Memory B cell (primary cell): ENCODE results near the gene AP3D1.
A peak's percentile ranks its signal among the peaks of the same experiment; 100 is the strongest.

ENCODE experiments used
- ATAC-seq: fragments of 150-1000 bp; cut with Tn5 transposase; 2 replicates; pipeline ENCODE4 v1.10.0; 2021; ENCODE audit warnings: low read depth, mild to moderate bottlenecking, moderate library complexity
- DNase-seq, 2 donors: peaks; one replicate each; pipeline ENCODE4 v3.0.0; 2022; ENCODE audit warnings: low spot score in 2 of 2
- H3K27ac Mint-ChIP-seq: one replicate; pipeline ENCODE4 v1.8.0; 2022; ENCODE audit warnings: mild to moderate bottlenecking, moderate library complexity, mixed read lengths
- H3K27me3 Mint-ChIP-seq: one replicate; pipeline ENCODE4 v1.8.0; 2022; ENCODE audit warnings: mixed read lengths
- H3K36me3 Mint-ChIP-seq: one replicate; pipeline ENCODE4 v1.8.0; 2022; ENCODE audit warnings: mild to moderate bottlenecking, mixed read lengths
- H3K4me1 Mint-ChIP-seq: one replicate; pipeline ENCODE4 v1.8.0; 2022; ENCODE audit warnings: mixed read lengths
- H3K4me3 Mint-ChIP-seq: one replicate; pipeline ENCODE4 v1.8.0; 2022; ENCODE audit warnings: mild to moderate bottlenecking, moderate library complexity, mixed read lengths
- H3K9me3 Mint-ChIP-seq: one replicate; pipeline ENCODE4 v1.8.0; 2022; ENCODE audit warnings: mixed read lengths

Gene AP3D1

DNA sequence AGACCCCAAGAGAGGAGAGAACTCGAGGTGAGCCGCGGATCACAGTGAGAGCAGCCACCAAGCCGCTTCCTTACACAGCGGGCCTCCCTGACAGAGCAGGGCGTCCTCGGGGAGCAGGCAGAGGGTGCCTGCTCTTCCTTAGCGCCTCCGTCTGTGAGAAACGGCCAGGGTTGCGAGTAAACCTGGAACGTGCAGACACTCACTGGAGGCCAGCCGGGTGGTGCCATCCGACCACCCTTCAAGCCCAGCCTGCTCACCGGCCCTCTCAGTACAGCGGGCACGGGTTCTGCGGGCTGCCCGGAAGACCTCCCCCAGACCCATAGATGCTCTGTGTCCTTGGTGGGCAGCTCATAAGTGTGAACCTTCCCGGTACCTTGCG is 22.0 kb upstream of the AP3D1 start:
- peaks cover 38% of the 10 kb centered on the region for H3K4me1 Mint-ChIP-seq
- no peak for DNase-seq
- no peak for ATAC-seq
- no peak overlapping the region for H3K27ac Mint-ChIP-seq
- no peak overlapping the region for H3K4me3 Mint-ChIP-seq
- no peaks in the 10 kb centered on the region for H3K27me3 Mint-ChIP-seq
- peaks cover 6% of the 10 kb centered on the region for H3K36me3 Mint-ChIP-seq
- H3K9me3 Mint-ChIP-seq: no peaks in the 10 kb centered on the region

DNA sequence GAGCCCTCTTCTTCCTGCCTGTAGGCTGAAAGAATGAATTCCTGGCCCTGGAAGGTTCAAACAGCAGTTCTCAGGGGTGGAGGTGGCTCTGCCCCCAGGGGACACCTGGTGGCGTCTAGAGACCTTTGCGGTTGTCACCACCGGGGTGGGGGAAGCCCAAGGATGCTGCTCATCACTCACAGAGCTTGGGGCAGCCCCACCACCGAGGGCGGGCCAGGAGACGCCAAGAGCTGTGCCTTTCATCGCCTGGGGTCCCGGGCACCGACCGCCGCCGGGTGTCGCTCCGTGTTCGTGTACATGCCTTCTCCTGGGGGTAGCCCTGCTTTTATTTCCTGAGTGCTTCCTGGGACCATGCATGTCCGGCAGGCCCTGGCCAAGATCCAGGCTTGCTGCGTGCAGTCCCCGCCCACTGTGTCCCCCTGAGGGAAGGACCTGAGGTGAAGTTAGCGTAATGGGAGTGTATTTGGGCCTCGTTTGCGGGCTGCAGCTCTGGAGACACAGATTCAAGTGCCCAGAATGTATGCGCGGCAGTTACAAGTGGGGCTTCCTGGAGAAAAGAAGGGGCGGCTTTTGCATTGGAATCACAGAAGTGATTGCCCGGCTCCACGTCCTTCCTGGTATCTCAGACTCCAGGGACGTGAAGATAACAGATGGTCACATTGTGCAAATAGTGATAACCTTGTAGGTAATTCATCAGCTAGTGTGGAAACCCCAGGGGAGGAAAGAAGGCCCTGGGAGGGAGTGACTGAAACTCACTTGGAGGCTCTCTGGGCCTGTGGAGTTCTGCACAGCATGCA is 20.2 kb upstream of the AP3D1 start:
- Mint-ChIP-seq H3K27ac (peak overlapping the region; percentile 97), H3K9me3 (no peaks in the 10 kb centered on the region), H3K27me3 (no peaks in the 10 kb centered on the region), H3K4me1 (peaks cover 52% of the 10 kb centered on the region), H3K4me3 (peak overlapping the region; percentile 49), H3K36me3 (peaks cover 2% of the 10 kb centered on the region)
- ATAC-seq (peak; percentile 80), DNase-seq (peak; percentile 82 to 92)

DNA sequence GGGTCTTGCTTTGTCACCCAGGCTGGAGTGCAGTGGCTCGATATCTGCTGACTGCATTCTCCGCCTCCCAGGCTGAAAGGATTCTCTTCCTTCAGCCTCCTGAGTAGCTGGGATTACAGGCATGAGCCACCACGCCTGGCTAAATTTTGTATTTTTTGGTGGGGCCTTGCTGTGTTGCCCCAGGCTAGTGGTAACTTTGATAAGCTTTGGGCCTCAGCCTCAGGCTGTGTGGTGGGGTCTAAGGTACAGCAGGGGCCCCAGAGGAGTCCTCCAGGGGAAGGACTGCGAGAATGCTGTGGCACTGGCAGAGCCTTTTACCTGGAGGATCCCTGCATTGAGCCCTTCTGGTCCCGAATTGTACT is 19.6 kb upstream of the AP3D1 start:
- H3K27ac Mint-ChIP-seq: peak overlapping the region; percentile 97
- ATAC-seq (peak; percentile 9), DNase-seq (no peak)
- H3K9me3 Mint-ChIP-seq: no peaks in the 10 kb centered on the region
- peaks cover 52% of the 10 kb centered on the region for H3K4me1 Mint-ChIP-seq
- peaks cover 2% of the 10 kb centered on the region for H3K36me3 Mint-ChIP-seq
- H3K4me3 Mint-ChIP-seq: peak overlapping the region; percentile 49
- no peaks in the 10 kb centered on the region for H3K27me3 Mint-ChIP-seq

DNA sequence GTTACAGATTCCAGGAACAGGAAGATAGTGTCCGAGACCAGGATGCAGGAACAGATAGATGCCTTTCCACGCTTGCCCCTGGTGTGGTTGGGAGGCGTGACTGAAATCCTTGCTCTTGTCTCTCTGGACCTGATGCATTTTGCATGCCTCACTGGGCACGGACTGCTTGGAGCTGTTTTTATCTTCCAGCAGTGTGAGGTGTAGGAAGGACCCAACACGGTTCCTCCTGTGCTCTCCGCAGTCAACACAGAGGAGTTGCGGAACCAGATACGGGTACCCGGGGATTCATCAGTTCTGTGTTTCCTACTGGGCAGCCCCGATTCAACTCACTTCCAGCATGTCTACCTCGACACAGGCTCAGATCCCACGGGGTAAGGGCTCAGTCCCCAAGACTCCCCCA is 18.9 kb upstream of the AP3D1 start:
- Mint-ChIP-seq H3K4me3 (peak overlapping the region; percentile 48), H3K27me3 (no peaks in the 10 kb centered on the region), H3K27ac (peak overlapping the region; percentile 97), H3K9me3 (no peaks in the 10 kb centered on the region), H3K4me1 (peaks cover 54% of the 10 kb centered on the region), H3K36me3 (peaks cover 2% of the 10 kb centered on the region)
- no peak for ATAC-seq
- no peak for DNase-seq

DNA sequence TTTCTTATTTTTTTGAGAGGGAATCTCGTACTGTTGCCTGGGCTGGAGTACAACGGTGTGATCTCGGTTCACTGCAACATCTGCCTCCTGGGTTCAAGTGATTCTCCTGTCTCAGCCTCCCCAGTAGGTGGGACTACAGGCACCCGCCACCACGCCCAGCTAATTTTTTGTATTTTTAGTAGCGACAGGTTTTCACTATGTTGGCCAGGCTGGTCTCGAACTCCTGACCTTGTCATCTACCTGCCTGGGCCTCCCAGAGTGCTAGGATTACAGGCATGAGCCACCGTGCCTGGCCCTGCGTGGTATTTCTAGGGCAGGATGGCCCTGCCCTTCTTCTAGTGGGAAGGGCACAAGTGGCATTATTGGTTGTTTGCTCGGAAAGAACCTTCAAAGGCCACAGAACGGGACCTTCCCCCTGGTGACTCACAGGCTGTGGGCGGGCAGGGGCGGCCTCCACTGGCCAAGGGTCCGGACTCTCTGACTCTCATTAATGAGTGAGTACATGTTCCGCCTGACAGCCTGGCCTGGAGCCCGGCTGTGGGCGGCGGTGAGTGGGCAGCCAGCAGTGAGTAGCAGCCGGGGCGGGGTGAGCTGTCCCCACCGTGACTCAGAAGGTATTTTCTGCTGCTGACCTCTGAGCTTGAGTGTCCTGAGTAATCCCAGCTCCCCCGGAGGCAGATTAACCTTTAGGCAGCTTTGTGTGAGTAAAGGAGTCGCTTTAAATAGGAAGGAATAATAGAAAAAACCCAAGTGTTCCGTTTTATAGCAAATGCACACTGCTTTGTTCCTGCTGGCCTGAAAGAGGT is 17.5 kb upstream of the AP3D1 start:
- peak; percentile 46 to 49 for DNase-seq
- H3K9me3 Mint-ChIP-seq: no peaks in the 10 kb centered on the region
- peak overlapping the region; percentile 94 for H3K4me3 Mint-ChIP-seq
- H3K27ac Mint-ChIP-seq: peak overlapping the region; percentile 97
- H3K27me3 Mint-ChIP-seq: no peaks in the 10 kb centered on the region
- H3K4me1 Mint-ChIP-seq: peaks cover 50% of the 10 kb centered on the region
- H3K36me3 Mint-ChIP-seq: no peaks in the 10 kb centered on the region
- ATAC-seq: peak; percentile 43

DNA sequence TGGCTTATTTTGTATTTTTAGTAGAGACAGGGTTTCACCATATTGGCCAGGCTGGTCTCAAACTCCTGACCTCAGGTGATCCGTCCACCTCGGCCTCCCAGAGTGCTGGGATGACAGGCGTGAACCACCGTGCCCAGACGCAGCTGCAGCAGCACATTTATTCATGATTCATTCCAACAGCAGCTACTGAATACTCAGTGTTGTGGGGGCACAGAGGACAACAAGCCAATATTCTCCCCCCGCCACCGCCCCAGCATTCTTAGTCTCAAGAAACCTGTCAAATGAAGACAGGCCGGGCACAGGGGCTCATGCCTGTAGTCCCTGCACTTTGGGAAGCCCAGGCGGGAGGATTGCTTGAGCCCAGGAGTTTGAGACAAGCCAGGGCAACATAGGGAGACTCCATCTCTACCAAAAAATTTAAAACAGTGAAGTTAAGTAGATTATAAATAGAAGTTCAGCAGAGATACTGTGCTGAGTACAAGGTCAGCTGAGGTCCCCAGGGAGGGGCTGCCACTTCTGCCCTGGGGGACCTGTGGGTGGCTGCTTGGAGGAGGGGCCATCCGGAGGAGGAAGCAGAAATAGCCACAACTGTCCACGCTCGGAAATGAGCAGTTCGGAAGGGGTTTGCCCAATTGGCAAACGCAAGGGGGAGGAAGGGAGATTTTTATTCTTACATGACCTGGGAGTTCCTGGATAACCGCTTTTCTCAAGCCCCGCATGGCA is 16.7 kb upstream of the AP3D1 start:
- no peaks in the 10 kb centered on the region for H3K36me3 Mint-ChIP-seq
- H3K4me3 Mint-ChIP-seq: peak overlapping the region; percentile 94
- DNase-seq (peak; percentile 55 to 75), ATAC-seq (peak; percentile 46)
- no peaks in the 10 kb centered on the region for H3K9me3 Mint-ChIP-seq
- no peaks in the 10 kb centered on the region for H3K27me3 Mint-ChIP-seq
- H3K27ac Mint-ChIP-seq: peak overlapping the region; percentile 97
- H3K4me1 Mint-ChIP-seq: peaks cover 49% of the 10 kb centered on the region

DNA sequence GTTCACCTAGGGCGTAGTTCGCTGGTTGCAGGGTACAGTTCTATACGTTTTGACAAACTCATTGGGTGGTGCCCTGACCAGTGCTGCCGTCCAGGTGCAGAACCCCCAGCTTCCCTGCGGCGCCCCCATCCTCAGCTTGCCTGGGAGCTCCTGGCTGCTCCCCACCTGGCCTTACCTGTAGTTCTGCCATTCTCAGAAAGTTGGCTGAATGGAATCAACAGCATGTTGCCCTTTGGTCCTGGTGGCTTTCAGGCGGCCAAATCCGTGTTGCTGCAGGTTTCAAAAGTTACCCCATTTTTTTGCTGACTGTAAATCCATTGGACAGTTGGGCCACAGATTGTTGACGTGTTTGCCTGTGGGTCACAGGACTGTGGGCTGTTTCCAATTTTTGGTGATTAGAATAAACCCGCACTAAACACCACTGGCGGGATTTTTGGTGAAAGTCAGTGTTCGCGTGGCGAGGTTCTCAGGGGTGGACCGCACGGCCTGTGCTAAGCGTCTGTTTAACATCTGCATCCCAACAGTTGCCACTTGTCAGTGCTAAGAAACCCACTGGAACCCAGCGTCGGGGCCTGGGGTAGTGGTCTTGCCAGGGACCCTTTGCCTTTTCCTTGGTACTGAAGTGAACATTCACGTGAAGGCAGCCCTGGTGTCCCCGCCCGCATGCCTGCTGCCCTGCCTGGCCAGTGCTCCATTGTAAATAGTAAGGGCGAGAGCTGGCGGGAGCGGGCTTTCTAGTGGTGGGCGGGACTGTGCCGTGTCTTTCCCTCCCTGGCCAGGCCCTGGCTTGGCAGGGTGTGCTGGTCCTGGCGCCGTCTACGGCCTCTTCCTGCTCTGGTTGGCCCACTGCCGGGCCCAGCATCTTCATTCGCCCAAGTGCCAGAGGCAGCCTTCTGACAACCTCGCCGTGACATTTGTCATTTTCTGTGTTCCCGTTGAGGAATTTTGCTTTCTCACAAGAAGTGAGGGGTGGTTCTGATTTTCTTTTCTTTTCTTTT is 15.7 kb upstream of the AP3D1 start:
- Mint-ChIP-seq H3K27me3 (no peaks in the 10 kb centered on the region), H3K36me3 (no peaks in the 10 kb centered on the region), H3K4me1 (peaks cover 47% of the 10 kb centered on the region), H3K4me3 (peak overlapping the region; percentile 94), H3K27ac (peak overlapping the region; percentile 97), H3K9me3 (no peaks in the 10 kb centered on the region)
- ATAC-seq (no peak), DNase-seq (no peak)

DNA sequence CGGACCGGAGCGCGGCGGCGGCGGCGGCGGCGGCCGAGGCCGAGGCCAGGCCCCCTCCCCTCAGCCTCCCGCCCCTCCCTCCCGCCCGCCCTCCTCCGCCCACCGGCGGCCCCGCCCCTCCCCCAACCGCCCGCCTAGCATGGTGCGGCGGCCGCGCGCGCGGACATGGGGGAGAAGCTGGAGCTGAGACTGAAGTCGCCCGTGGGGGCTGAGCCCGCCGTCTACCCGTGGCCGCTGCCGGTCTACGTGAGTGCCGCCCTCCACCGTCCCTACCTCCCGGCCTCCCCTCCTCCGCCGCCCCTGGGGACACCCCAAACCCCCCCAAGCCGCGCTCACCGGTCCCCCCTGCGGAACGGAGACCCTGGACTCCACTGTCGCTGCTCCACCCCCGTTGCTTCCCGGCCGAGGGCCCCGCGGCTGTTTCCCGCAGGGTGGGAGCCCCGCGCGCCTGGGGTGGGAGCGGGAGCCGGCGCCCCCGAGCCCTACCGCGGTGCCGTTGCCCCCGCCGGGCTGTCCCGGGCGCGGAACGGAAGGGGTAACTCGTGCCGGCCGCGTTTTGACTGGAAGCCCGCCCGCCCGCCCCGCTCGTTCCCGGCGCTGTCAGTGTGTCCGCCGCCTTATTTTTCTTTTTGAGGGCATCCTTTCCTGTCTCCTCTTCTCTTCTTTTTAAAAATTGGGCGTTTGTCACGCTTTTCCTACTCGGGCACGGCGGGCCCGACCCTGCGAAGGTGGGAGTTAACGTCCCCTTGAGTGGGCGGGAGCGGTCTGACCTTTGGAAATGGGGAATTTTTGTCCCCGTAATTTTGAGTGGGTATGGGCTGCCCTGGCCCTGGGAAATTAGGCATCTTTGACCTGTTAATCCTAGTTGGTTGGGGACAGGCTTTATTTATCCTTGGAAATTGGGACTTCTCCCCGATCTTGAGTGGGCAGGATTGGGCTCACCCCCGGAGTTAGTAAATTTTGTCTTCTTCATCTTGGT is 12.9 kb upstream of the AP3D1 start:
- no peaks in the 10 kb centered on the region for H3K9me3 Mint-ChIP-seq
- peak overlapping the region; percentile 94 for H3K4me3 Mint-ChIP-seq
- H3K27me3 Mint-ChIP-seq: no peaks in the 10 kb centered on the region
- peak in 1 of 2 donors; percentile 65 for DNase-seq
- peak; percentile 28 for ATAC-seq
- peaks cover 31% of the 10 kb centered on the region for H3K4me1 Mint-ChIP-seq
- H3K27ac Mint-ChIP-seq: peak overlapping the region; percentile 86
- no peaks in the 10 kb centered on the region for H3K36me3 Mint-ChIP-seq

DNA sequence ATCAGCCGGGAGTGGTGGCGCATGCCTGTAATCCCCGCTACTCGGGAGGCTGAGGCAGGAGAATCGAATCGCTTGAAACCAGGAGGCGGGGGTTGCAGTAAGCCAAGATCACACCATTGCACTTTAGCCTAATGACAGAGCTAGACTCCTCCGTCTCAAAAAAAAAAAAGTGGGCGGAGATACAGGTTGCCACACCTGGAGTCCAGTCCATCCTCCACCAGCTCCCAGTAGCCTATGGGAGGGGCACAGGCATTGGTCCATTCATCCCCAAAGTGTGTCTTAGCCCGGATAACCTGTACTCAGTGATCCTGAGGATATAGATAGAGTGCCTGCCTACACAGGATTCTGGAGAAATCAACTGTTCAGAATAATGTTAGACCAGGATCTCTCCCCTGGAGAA is 9.0 kb upstream of the AP3D1 start:
- no peak for ATAC-seq
- Mint-ChIP-seq H3K36me3 (no peaks in the 10 kb centered on the region), H3K4me1 (peaks cover 10% of the 10 kb centered on the region), H3K27me3 (no peaks in the 10 kb centered on the region), H3K9me3 (no peaks in the 10 kb centered on the region), H3K27ac (no peak overlapping the region), H3K4me3 (no peak overlapping the region)
- no peak for DNase-seq

DNA sequence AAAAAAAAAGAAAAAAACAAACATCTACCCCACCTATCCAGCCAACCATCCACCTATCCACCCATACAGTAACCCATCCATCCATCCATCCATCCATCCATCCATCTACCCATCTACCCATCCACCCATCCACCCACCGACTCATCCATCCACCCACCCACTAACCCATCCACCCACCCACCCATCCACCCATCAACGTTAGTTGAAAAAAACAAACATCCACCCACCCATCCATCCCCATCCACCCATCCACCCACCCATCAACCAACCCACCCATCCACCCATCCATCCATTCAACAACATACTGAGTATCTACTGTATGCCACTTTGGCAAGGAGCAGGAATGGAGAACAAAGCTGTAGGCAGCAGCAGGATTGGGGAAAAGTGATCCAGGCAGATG is 6.1 kb upstream of the AP3D1 start:
- ATAC-seq (no peak), DNase-seq (no peak)
- peaks cover 10% of the 10 kb centered on the region for H3K4me1 Mint-ChIP-seq
- H3K4me3 Mint-ChIP-seq: no peak overlapping the region
- H3K9me3 Mint-ChIP-seq: no peaks in the 10 kb centered on the region
- H3K27ac Mint-ChIP-seq: no peak overlapping the region
- no peaks in the 10 kb centered on the region for H3K36me3 Mint-ChIP-seq
- no peaks in the 10 kb centered on the region for H3K27me3 Mint-ChIP-seq

DNA sequence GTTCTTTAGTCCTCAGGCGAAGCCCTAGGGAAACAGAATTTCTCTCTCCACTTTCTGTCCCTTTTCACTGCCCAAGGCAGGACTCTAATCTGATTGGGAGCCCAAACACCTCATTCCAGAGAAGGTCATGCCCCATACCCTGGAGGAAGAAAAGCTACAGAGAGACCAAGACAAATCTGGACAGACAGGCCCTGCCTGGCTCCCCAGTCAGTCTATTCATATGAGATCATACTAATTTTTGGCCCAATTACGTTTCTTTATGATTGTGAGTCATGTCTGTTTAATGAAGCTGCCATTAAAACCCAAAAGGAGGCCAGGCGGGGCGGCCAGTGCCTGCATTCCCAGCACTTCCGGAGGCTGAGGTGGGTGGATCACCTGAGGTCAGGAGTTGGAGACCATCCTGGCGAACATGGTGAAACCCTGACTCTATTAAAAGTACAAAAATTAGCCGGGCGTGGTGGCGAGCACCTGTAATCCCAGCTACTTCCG is 3.3 kb upstream of the AP3D1 start:
- no peak for DNase-seq
- Mint-ChIP-seq H3K4me1 (peaks cover 19% of the 10 kb centered on the region), H3K27me3 (no peaks in the 10 kb centered on the region), H3K4me3 (no peak overlapping the region), H3K36me3 (no peaks in the 10 kb centered on the region), H3K27ac (no peak overlapping the region), H3K9me3 (no peaks in the 10 kb centered on the region)
- no peak for ATAC-seq

DNA sequence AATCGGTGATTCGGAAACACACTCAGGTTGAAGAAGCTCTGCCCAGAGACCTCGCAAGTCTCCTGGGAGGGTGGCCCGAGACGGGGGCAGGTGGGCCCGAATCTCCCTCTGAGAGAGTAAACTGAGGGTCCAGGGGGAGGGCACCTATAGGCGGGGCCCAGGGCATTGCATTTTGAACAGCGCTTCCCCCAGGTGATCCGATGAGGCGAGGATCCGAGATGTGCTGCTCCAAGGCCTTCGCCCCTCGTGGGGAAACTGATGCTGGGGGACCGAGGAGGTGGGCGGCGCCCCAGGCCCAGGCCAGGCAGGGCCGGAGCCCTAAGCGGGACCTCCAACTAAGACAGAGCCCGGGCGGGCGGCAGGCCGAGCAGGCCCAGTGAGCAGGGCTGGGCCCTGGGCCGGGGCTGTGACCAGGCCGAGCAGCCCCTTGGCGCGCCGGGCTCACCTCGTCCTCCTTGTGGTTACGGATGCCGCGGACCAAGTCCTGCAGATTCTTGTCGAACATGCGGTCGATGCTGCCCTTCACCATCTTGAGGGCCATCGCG is 500 bp downstream of the AP3D1 start:
- DNase-seq: peak in 1 of 2 donors; percentile 30
- ATAC-seq: peak; percentile 1
- no peaks in the 10 kb centered on the region for H3K9me3 Mint-ChIP-seq
- no peaks in the 10 kb centered on the region for H3K27me3 Mint-ChIP-seq
- H3K4me1 Mint-ChIP-seq: peaks cover 24% of the 10 kb centered on the region
- peak overlapping the region; percentile 85 for H3K4me3 Mint-ChIP-seq
- H3K27ac Mint-ChIP-seq: peak overlapping the region; percentile 74
- H3K36me3 Mint-ChIP-seq: peaks cover 2% of the 10 kb centered on the region
